Thyroid gland (tissue), 4 donors: ENCODE data around the gene KRABD2.

Experiments
- POLR2A ChIP-seq, 2 donors: fragments of 450-650 bp; IDR thresholded peaks; one replicate each; pipeline ENCODE4 v1.6.1; 2017; ENCODE audit warnings: antibody characterized with exemption in 2 of 2, mild to moderate bottlenecking in 2 of 2, moderate library complexity in 1 of 2
- TF ChIP-seq, protein P1 (sequence below), 6 experiments: fragments of 200-600 bp in 3 of 6; fragments of 450-650 bp in 3 of 6; sonication (generic) in 3 of 6; IDR thresholded peaks; one replicate each; pipeline ENCODE4 v1.5.1; 2016 to 2019; ENCODE audit warnings: antibody characterized with exemption in 6 of 6, mild to moderate bottlenecking in 2 of 6, inconsistent platforms in 1 of 6, moderate library complexity in 1 of 6

GRCh38 chr17:8372422-8372821 lies 4.1 kb downstream of the KRABD2 start:
- no peak for TF ChIP-seq POLR2A (IDR thresholded peaks at IDR 0.05)
- TF ChIP-seq, protein P1, sequence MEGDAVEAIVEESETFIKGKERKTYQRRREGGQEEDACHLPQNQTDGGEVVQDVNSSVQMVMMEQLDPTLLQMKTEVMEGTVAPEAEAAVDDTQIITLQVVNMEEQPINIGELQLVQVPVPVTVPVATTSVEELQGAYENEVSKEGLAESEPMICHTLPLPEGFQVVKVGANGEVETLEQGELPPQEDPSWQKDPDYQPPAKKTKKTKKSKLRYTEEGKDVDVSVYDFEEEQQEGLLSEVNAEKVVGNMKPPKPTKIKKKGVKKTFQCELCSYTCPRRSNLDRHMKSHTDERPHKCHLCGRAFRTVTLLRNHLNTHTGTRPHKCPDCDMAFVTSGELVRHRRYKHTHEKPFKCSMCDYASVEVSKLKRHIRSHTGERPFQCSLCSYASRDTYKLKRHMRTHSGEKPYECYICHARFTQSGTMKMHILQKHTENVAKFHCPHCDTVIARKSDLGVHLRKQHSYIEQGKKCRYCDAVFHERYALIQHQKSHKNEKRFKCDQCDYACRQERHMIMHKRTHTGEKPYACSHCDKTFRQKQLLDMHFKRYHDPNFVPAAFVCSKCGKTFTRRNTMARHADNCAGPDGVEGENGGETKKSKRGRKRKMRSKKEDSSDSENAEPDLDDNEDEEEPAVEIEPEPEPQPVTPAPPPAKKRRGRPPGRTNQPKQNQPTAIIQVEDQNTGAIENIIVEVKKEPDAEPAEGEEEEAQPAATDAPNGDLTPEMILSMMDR (IDR thresholded peaks at IDR 0.05), result no peak
